ENCODE results near the gene PDZD7.

PDZD7 gene

DNA sequence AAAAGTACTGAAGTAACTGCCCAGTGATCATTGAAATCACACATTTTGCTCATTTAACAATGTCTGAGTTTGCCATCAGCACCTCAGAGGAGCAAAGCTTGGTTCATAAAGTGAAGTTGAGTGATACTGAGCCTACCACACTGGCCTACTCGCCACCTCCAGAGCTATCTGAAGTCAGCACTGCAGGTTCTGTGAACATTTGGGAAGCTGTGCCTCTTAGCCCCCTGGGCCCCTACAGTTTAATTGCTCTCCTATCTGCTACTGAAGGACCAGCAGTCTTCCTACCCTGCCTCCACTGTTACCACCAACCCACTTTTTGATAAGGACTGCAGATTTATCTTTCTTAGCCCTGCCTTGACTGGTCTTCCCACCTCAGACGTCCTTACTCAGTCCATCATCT is 63.6 kb downstream of the PDZD7 start:
- TF ChIP-seq, protein P1, sequence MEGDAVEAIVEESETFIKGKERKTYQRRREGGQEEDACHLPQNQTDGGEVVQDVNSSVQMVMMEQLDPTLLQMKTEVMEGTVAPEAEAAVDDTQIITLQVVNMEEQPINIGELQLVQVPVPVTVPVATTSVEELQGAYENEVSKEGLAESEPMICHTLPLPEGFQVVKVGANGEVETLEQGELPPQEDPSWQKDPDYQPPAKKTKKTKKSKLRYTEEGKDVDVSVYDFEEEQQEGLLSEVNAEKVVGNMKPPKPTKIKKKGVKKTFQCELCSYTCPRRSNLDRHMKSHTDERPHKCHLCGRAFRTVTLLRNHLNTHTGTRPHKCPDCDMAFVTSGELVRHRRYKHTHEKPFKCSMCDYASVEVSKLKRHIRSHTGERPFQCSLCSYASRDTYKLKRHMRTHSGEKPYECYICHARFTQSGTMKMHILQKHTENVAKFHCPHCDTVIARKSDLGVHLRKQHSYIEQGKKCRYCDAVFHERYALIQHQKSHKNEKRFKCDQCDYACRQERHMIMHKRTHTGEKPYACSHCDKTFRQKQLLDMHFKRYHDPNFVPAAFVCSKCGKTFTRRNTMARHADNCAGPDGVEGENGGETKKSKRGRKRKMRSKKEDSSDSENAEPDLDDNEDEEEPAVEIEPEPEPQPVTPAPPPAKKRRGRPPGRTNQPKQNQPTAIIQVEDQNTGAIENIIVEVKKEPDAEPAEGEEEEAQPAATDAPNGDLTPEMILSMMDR (IDR thresholded peaks at IDR 0.05; ENCODE audit: borderline replicate concordance, control extremely low read depth, extremely low read depth, insufficient read depth, missing control alignments): no peak
- no peak for DNase-seq (ENCODE audit: low spot score)
- in situ Hi-C loops (cut with MboI; ENCODE audit: low sequenced_read_pairs, unreplicated experiment): no loop called here

DNA sequence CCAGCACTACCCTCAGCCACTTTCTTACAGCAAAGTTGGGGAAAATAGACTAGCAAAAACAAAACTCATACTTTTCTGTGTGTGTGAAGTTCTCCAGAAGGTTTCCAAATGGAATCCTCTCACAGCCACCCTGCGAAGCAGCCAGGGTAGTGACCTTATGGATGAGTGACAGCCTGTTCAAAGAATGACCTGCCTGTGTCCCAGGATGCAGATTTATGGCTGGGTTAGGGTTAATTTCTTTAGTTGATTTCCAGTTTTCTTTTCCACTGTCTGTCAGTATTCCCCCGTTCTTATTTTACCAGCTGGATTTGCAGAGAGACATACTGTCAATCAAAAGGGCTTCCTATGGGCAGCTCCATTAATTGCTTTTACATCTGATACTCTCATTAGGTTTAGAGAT is 64.0 kb downstream of the PDZD7 start:
- DNase-seq (ENCODE audit: low spot score): no peak
- in situ Hi-C loops (cut with MboI; ENCODE audit: low sequenced_read_pairs, unreplicated experiment): no loop called here
- TF ChIP-seq, protein P1 (IDR thresholded peaks at IDR 0.05; ENCODE audit: borderline replicate concordance, control extremely low read depth, extremely low read depth, insufficient read depth, missing control alignments): no peak

DNA sequence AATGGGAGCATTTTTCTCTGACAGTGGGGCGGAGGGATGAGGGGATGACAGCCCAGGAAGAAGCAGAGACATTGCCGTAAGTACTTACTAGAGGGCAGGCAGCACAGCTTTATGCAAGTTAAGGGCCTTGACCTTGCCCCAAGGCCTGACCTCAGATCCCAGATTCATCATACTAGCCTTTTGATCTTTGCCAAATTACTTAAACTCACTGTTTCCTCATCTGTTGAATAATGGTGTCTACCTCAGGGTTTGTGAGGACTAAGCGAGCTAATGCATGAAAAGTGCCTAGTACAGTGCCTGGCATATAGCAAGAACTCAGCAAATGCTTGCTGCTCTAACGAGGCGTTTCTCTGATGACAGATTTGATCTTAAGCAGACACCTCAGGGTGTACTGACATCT is 65.1 kb downstream of the PDZD7 start:
- DNase-seq (ENCODE audit: low spot score): no peak
- TF ChIP-seq, protein P1 (IDR thresholded peaks at IDR 0.05; ENCODE audit: borderline replicate concordance, control extremely low read depth, extremely low read depth, insufficient read depth, missing control alignments): no peak
- in situ Hi-C loops (cut with MboI; ENCODE audit: low sequenced_read_pairs, unreplicated experiment): no loop called here

DNA sequence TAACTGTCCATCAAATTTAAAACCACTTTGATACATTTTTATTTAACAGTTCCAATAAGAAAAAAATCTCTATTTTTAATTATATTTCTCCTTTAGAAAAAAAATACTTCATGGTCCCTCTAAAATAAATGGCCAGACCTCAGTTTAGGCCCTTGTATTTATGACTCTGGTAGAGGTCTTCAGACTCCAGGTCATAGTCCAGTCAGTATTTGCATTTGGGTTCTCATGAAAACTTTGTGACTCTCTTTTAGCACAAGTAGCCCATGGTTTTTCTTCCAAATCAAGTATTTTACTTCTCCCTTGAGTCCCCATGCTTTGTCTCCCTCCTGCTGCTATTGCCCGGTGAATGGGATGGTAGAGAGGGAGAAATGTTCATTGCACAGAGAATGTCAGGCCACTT is 67.1 kb downstream of the PDZD7 start:
- no peak for DNase-seq (ENCODE audit: low spot score)
- in situ Hi-C loops (cut with MboI; ENCODE audit: low sequenced_read_pairs, unreplicated experiment): no loop called here
- TF ChIP-seq, protein P1 (IDR thresholded peaks at IDR 0.05; ENCODE audit: borderline replicate concordance, control extremely low read depth, extremely low read depth, insufficient read depth, missing control alignments): no peak

DNA sequence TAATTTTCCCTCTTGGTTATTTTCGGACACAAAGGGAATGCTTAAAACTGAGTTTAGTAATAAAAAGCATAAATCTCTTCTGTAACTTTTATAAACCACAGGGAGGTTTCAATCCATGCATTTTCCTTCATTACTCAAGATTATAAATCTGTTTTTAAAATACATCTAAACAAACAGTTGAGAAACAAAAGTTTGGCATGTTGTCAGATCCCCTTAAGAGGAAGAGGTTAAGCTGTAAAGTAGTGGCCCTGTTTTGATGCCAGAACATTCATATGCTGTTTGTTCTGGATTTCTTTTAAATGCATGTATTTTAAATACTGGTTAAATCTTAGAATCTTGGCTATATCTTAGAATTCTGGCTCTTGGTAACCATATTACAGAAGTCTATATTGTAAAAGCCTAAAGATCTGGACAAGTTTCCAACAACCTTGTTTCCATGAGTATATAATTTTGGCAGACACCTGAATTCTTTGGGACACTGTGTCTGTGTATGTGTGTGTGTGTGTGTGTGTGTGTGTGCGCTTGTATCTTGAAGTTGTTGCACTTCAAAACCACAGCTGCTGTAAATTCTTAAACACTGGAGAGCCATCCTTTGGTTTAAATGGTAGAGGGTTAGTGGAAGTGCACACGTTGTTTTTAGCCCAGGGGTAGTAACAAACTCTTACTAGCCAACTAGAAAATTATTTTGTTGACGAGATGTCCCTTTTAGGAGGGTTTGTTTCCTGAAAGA is 68.4 kb downstream of the PDZD7 start:
- in situ Hi-C loops (cut with MboI; ENCODE audit: low sequenced_read_pairs, unreplicated experiment): no loop called here
- TF ChIP-seq, protein P1 (IDR thresholded peaks at IDR 0.05; ENCODE audit: borderline replicate concordance, control extremely low read depth, extremely low read depth, insufficient read depth, missing control alignments): no peak
- no peak for DNase-seq (ENCODE audit: low spot score)

DNA sequence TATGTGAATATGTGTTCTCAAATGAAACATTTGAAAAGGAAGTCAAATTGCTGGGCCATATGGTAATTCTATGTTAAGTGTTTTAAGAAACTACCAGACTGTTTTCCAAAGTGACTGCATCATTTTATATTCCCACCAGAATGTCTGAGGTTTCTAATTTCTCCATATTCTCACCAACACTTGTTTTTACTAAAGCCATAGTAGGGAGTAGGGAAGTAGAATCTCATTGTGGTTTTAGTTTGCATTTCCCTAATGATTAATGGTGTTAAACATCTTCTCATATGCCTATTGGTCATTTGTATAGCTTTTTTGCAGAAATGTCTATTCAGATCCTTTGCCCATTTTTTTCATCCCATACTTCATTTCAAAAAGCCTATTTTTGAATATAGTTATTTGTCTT is 70.7 kb downstream of the PDZD7 start:
- in situ Hi-C loops (cut with MboI; ENCODE audit: low sequenced_read_pairs, unreplicated experiment): no loop called here
- TF ChIP-seq, protein P1 (IDR thresholded peaks at IDR 0.05; ENCODE audit: borderline replicate concordance, control extremely low read depth, extremely low read depth, insufficient read depth, missing control alignments): no peak
- DNase-seq (ENCODE audit: low spot score): no peak

All from GM13976 (cell line).